ENCODE data around the gene MYH10.

DNA sequence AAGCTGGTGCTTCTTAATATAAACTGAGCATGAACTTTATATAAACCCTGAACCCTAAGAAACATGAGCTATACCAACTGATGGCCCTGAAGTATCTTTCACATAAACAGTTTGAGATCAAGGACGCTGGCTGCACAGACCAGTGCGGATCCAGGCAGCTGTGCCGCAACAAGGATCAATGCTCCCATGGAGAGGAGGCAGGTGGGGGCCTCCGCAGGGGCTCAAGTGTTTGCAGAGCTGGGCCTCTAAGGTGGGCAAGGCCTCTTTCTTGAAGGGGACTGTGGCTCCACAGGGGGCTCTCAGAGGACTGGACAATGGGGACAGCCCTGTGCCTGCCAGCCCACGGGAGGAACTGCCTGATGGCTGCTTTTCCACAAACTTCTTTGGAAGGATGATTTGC, 148.8 kb downstream of the MYH10 start:
- TF ChIP-seq, protein P1, sequence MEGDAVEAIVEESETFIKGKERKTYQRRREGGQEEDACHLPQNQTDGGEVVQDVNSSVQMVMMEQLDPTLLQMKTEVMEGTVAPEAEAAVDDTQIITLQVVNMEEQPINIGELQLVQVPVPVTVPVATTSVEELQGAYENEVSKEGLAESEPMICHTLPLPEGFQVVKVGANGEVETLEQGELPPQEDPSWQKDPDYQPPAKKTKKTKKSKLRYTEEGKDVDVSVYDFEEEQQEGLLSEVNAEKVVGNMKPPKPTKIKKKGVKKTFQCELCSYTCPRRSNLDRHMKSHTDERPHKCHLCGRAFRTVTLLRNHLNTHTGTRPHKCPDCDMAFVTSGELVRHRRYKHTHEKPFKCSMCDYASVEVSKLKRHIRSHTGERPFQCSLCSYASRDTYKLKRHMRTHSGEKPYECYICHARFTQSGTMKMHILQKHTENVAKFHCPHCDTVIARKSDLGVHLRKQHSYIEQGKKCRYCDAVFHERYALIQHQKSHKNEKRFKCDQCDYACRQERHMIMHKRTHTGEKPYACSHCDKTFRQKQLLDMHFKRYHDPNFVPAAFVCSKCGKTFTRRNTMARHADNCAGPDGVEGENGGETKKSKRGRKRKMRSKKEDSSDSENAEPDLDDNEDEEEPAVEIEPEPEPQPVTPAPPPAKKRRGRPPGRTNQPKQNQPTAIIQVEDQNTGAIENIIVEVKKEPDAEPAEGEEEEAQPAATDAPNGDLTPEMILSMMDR (IDR thresholded peaks at IDR 0.05; ENCODE audit: insufficient read depth, low read length, poor library complexity, severe bottlenecking) = no peak
- TF ChIP-seq EZH2phosphoT487 (conservative IDR thresholded peaks at IDR 0.05; ENCODE audit: low read length) = no peak
